Nephron (organoid): ENCODE measurements around the gene PLRG1.

Experiments
- H3K27ac Mint-ChIP-seq, 3 experiments: 2 replicates each; pipeline ENCODE4 v1.8.0; 2020; ENCODE audit warnings: mixed read lengths in 3 of 3, mild to moderate bottlenecking in 2 of 3, moderate library complexity in 1 of 3
- H3K27me3 Mint-ChIP-seq: 2 replicates; pipeline ENCODE4 v1.8.0; 2021; ENCODE audit warnings: low read depth, mild to moderate bottlenecking, moderate library complexity, mixed read lengths
- H3K36me3 Mint-ChIP-seq: 2 replicates; pipeline ENCODE4 v1.8.0; 2020; ENCODE audit warnings: low read depth, mixed read lengths
- H3K4me1 Mint-ChIP-seq: 2 replicates; pipeline ENCODE4 v1.8.0; 2020; ENCODE audit warnings: mixed read lengths
- H3K4me3 Mint-ChIP-seq, 3 experiments: 2 replicates each; pipeline ENCODE4 v1.8.0; 2020; ENCODE audit warnings: mild to moderate bottlenecking in 3 of 3, mixed read lengths in 3 of 3, moderate library complexity in 2 of 3
- H3K9me3 Mint-ChIP-seq: 2 replicates; pipeline ENCODE4 v1.8.0; 2020; ENCODE audit warnings: mixed read lengths
- TF ChIP-seq, protein P1 (sequence below), 3 experiments: fragments of 200-600 bp; sonication (generic); IDR thresholded peaks; one replicate each; pipeline ENCODE4 v1.5.0; 2021; ENCODE audit warnings: antibody characterized with exemption in 3 of 3; ENCODE audit not compliant: unreplicated experiment in 3 of 3

The PLRG1 gene

DNA sequence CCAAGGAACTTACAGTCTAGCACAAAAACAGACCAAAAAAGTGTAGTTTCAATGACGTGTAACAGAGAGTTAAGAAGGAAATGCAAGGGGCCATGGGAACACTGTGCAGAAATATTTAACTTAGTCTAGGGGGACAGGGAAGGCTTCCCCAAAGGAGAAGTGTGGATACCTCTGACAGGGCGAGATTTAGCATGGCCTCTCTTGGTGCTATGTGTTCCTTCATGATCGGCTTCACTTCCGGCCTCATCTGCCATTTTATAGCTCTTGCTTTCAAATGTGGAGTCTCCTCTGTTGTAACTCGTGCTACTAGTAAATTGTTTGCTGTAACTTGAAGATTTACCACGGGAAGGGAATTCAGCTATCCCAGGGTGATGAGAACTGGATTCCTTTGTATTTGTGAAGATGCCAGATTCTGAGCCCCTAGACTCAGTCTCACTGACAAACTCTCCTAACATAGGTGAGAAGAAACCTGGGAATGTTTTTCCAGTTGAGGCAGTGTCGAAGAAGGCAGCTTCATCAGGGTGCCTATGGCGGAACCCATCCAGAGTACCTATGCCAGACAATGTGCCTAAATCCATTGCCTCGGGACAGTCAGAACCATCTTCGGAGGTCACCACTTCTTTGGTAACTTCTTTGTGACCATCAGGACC is 35.3 kb upstream of the PLRG1 start:
- H3K27ac Mint-ChIP-seq: no peak overlapping the region
- H3K9me3 Mint-ChIP-seq: no peaks in the 10 kb centered on the region
- H3K4me1 Mint-ChIP-seq: no peaks in the 10 kb centered on the region
- H3K4me3 Mint-ChIP-seq: no peak overlapping the region
- no peaks in the 10 kb centered on the region for H3K36me3 Mint-ChIP-seq
- no peaks in the 10 kb centered on the region for H3K27me3 Mint-ChIP-seq
- TF ChIP-seq, protein P1, sequence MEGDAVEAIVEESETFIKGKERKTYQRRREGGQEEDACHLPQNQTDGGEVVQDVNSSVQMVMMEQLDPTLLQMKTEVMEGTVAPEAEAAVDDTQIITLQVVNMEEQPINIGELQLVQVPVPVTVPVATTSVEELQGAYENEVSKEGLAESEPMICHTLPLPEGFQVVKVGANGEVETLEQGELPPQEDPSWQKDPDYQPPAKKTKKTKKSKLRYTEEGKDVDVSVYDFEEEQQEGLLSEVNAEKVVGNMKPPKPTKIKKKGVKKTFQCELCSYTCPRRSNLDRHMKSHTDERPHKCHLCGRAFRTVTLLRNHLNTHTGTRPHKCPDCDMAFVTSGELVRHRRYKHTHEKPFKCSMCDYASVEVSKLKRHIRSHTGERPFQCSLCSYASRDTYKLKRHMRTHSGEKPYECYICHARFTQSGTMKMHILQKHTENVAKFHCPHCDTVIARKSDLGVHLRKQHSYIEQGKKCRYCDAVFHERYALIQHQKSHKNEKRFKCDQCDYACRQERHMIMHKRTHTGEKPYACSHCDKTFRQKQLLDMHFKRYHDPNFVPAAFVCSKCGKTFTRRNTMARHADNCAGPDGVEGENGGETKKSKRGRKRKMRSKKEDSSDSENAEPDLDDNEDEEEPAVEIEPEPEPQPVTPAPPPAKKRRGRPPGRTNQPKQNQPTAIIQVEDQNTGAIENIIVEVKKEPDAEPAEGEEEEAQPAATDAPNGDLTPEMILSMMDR (IDR thresholded peaks at IDR 0.05; ENCODE audit: unreplicated experiment in 3 of 3): no peak

DNA sequence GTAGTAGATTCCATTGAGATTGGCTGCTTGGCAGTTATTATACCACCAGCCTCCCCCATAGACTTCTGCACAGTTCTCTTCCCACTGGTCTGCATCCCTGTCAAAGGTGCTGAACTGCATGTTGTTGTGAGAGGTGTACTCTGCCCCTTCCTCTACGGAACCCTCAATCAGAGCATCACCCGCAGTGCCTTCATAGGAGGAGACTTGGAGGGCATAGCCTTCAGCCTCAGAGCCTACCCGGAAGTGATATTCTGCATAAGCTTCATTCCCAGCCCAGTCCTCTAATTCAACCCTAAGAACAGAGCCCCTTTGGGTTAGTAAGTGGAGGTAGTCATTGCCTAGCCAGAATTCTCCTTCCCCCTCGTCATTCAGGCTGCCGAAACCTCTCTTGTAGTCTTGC is 34.1 kb upstream of the PLRG1 start:
- H3K36me3 Mint-ChIP-seq: no peaks in the 10 kb centered on the region
- TF ChIP-seq, protein P1 (IDR thresholded peaks at IDR 0.05; ENCODE audit: unreplicated experiment in 3 of 3): no peak
- H3K4me1 Mint-ChIP-seq: no peaks in the 10 kb centered on the region
- H3K9me3 Mint-ChIP-seq: no peaks in the 10 kb centered on the region
- no peaks in the 10 kb centered on the region for H3K27me3 Mint-ChIP-seq
- H3K27ac Mint-ChIP-seq: no peak overlapping the region
- H3K4me3 Mint-ChIP-seq: no peak overlapping the region

DNA sequence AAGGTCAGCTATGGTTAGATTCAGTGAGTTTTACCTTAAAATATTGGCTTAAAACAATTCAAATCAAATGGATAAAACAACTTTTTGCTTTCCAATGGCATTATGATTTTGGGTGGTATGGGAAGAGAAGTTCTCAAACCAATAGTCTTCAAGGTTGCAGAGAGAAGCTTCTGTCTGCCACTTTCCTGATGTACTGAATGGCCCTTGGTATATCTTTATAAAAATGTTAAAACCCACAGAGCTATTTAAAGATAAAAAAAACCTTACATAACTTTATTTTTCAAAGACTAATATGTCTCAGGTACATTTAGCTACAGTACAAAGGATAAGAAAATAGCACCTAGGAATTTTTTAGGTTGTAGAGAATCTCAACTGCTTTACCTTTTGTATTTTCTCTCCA is 33.5 kb upstream of the PLRG1 start:
- Mint-ChIP-seq H3K4me1 (no peaks in the 10 kb centered on the region), H3K9me3 (no peaks in the 10 kb centered on the region), H3K4me3 (no peak overlapping the region), H3K27me3 (no peaks in the 10 kb centered on the region), H3K36me3 (no peaks in the 10 kb centered on the region), H3K27ac (no peak overlapping the region)
- TF ChIP-seq, protein P1 (IDR thresholded peaks at IDR 0.05; ENCODE audit: unreplicated experiment in 3 of 3): no peak

DNA sequence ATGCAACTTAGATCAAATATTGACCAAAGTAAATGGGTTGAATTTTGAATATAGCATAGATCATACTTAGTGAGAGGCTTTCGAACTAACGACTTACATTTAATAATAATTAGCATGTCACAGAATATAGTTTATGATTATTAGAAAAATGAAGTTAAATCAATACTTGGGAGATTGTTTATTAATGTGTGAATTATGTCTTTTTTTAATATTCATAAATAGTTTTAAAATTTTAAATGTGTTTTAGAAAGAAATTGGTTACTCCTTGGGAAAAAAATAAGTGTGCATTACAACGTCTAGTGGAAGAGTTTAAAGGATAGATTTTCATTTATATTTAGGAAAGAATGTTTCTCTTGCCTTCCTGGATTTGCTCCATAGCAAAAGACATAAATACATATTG is 33.0 kb upstream of the PLRG1 start:
- Mint-ChIP-seq H3K4me3 (no peak overlapping the region), H3K27me3 (no peaks in the 10 kb centered on the region), H3K9me3 (no peaks in the 10 kb centered on the region), H3K4me1 (no peaks in the 10 kb centered on the region), H3K27ac (no peak overlapping the region), H3K36me3 (no peaks in the 10 kb centered on the region)
- TF ChIP-seq, protein P1 (IDR thresholded peaks at IDR 0.05; ENCODE audit: unreplicated experiment in 3 of 3): no peak

DNA sequence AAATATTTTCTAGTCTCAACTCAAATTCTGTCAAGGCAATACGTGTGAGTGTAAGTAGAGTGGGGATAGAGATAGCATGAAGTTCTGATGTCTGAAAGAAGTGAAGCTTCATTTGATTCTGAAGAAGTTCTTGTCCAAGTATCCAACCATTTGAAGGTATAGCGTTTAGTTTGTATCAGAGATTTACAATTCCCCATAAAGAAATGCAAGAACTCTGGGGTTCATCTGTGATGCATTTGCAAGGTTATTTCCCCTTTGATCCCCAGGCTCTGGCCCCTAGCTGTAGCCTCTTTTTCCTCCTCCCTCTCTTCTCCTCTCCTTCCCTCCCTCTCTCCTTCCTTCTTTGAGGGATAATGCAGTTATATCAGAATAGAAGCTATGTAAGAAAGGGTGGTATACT is 32.5 kb upstream of the PLRG1 start:
- TF ChIP-seq, protein P1 (IDR thresholded peaks at IDR 0.05; ENCODE audit: unreplicated experiment in 3 of 3): no peak
- Mint-ChIP-seq H3K9me3 (no peaks in the 10 kb centered on the region), H3K27me3 (no peaks in the 10 kb centered on the region), H3K36me3 (no peaks in the 10 kb centered on the region), H3K4me1 (no peaks in the 10 kb centered on the region), H3K4me3 (no peak overlapping the region), H3K27ac (no peak overlapping the region)

DNA sequence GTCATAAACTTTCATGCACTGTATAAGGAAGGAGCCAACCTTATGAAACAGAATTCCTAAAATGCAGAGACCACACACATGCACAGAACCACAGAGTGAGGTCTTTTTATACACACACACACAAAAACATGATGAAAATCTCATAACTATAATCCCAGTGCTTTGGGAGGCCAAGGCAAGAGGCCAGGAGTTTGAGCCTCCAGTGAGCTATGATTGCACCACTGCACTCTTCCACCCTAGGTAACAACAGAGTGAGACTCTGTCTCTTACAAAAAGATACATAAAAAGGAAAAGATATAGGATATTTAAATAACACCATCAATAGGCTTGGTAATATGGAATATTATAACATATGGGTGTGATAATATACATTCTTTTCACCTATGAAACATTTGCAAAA is 29.7 kb upstream of the PLRG1 start:
- TF ChIP-seq, protein P1 (IDR thresholded peaks at IDR 0.05; ENCODE audit: unreplicated experiment in 3 of 3): no peak
- H3K9me3 Mint-ChIP-seq: no peaks in the 10 kb centered on the region
- H3K27me3 Mint-ChIP-seq: no peaks in the 10 kb centered on the region
- H3K27ac Mint-ChIP-seq: no peak overlapping the region
- H3K36me3 Mint-ChIP-seq: no peaks in the 10 kb centered on the region
- no peaks in the 10 kb centered on the region for H3K4me1 Mint-ChIP-seq
- H3K4me3 Mint-ChIP-seq: no peak overlapping the region
